ELF-1 (cell line): ENCODE data around the gene TENT5C.

ENCODE experiments used
- DNase-seq: peaks from one replicate; pipeline ENCODE4 v3.0.0-alpha.2; 2016; ENCODE audit warnings: low read depth, low spot score

Gene TENT5C

GRCh38 chr1:117676615-117677130 lies 70.8 kb downstream of the TENT5C start:
- DNase-seq: no peak
